PC-3 (cell line): ENCODE measurements around the gene RAB11A.

Experiments used
- EZH2 ChIP-seq: fragments of 300-600 bp; sonication (generic); IDR thresholded peaks from one replicate; pipeline ENCODE4 v1.6.1; 2017; ENCODE audit warnings: antibody characterized with exemption, mild to moderate bottlenecking, low read length; ENCODE audit not compliant: unreplicated experiment
- EZH2phosphoT487 ChIP-seq: fragments of 300-600 bp; sonication (generic); IDR thresholded peaks from 2 replicates; pipeline ENCODE4 v1.6.1; 2018; ENCODE audit warnings: mild to moderate bottlenecking, antibody characterized with exemption, low read length, borderline replicate concordance
- TF ChIP-seq, protein P1 (sequence below): fragments of 300-600 bp; sonication (generic); conservative IDR thresholded peaks from 2 replicates; pipeline ENCODE4 v1.5.1; 2017; ENCODE audit warnings: antibody characterized with exemption, low read depth, mild to moderate bottlenecking, low read length

DNA sequence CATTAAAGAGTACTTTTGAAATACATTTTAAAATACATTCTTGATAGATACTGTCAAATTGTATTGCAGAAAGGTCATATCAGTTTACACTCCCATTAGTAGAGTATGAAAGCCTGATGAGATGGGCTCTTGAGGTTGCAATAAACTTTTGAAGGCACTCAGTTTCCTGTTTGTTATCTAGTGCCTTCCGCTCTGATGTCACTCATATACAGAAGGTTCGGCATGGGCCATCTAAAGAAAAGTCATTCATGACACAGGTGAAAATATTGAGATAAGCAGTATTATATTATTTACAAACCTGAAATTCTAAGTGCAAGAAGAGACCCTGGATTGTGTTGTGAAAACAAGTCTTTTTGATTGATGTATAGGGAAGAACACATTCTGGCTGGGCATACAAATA, 40.7 kb upstream of the RAB11A start:
- TF ChIP-seq, protein P1, sequence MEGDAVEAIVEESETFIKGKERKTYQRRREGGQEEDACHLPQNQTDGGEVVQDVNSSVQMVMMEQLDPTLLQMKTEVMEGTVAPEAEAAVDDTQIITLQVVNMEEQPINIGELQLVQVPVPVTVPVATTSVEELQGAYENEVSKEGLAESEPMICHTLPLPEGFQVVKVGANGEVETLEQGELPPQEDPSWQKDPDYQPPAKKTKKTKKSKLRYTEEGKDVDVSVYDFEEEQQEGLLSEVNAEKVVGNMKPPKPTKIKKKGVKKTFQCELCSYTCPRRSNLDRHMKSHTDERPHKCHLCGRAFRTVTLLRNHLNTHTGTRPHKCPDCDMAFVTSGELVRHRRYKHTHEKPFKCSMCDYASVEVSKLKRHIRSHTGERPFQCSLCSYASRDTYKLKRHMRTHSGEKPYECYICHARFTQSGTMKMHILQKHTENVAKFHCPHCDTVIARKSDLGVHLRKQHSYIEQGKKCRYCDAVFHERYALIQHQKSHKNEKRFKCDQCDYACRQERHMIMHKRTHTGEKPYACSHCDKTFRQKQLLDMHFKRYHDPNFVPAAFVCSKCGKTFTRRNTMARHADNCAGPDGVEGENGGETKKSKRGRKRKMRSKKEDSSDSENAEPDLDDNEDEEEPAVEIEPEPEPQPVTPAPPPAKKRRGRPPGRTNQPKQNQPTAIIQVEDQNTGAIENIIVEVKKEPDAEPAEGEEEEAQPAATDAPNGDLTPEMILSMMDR = no peak
- TF ChIP-seq EZH2phosphoT487 (no peak), EZH2 (no peak)
